ENCODE data around the gene STAB2.

The STAB2 gene

DNA sequence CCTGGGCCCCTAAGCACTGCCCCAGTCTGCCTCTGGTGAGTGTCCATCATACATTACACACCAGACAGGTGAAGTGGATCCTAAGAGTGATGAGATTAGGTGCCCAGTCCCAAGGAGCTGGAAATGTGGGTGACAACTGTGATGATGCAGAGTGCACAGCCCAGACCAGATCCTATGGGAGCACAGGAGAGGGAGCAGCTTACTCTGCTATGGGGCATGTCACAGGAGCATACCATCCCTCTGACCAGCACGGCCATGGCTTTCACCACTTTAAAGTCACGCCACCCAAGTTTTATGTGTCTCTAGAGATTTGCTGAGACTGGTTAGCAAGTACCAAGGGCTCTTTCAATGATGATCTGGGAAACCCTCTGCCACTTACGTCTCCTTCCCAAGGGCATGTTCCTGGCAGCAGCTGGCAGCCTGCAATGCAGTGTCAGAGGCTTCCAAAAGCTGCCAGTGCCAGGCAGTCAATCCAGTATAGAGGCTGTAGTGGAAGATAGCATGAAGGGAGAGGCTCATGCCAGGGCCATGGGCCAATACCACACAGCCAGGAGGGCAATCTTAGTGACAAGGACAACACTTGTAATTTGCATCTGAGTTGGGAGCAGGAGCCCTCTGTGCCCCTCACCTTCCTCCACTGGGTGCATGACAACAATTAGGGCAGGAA lies 40.2 kb downstream of the STAB2 start:
- Histone ChIP-seq H3F3A (ENCODE audit: insufficient read depth, low read length) (no peaks in the 10 kb centered on the region), H3K9me3 (ENCODE audit: low read length) (no peaks in the 10 kb centered on the region), H3K4me3 (ENCODE audit: low read depth, low read length, poor library complexity, severe bottlenecking) (no peak overlapping the region), H3K27me3 (ENCODE audit: insufficient read depth, low read length) (no peaks in the 10 kb centered on the region), H2AFZ (ENCODE audit: low read length) (no peak overlapping the region), H3K4me1 (ENCODE audit: insufficient read depth, low read length, severe bottlenecking) (no peaks in the 10 kb centered on the region), H3K9ac (ENCODE audit: low read length) (no peak overlapping the region), H3K9me2 (ENCODE audit: low read depth, low read length) (no peaks in the 10 kb centered on the region), H3K27ac (ENCODE audit: low read depth, low read length, poor library complexity, severe bottlenecking) (no peak overlapping the region), H3K4me2 (ENCODE audit: low read length) (no peak overlapping the region), H4K20me1 (ENCODE audit: insufficient read depth, low read length) (no peaks in the 10 kb centered on the region), H3K79me2 (ENCODE audit: insufficient read depth, low read length) (no peaks in the 10 kb centered on the region), H3K36me3 (ENCODE audit: insufficient read depth, low read length) (no peaks in the 10 kb centered on the region)
- no peak for TF ChIP-seq EZH2 (IDR thresholded peaks at IDR 0.05; ENCODE audit: borderline replicate concordance, low read length)
- TF ChIP-seq, protein P1, sequence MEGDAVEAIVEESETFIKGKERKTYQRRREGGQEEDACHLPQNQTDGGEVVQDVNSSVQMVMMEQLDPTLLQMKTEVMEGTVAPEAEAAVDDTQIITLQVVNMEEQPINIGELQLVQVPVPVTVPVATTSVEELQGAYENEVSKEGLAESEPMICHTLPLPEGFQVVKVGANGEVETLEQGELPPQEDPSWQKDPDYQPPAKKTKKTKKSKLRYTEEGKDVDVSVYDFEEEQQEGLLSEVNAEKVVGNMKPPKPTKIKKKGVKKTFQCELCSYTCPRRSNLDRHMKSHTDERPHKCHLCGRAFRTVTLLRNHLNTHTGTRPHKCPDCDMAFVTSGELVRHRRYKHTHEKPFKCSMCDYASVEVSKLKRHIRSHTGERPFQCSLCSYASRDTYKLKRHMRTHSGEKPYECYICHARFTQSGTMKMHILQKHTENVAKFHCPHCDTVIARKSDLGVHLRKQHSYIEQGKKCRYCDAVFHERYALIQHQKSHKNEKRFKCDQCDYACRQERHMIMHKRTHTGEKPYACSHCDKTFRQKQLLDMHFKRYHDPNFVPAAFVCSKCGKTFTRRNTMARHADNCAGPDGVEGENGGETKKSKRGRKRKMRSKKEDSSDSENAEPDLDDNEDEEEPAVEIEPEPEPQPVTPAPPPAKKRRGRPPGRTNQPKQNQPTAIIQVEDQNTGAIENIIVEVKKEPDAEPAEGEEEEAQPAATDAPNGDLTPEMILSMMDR (IDR thresholded peaks at IDR 0.05; ENCODE audit: low read length) = no peak

DNA sequence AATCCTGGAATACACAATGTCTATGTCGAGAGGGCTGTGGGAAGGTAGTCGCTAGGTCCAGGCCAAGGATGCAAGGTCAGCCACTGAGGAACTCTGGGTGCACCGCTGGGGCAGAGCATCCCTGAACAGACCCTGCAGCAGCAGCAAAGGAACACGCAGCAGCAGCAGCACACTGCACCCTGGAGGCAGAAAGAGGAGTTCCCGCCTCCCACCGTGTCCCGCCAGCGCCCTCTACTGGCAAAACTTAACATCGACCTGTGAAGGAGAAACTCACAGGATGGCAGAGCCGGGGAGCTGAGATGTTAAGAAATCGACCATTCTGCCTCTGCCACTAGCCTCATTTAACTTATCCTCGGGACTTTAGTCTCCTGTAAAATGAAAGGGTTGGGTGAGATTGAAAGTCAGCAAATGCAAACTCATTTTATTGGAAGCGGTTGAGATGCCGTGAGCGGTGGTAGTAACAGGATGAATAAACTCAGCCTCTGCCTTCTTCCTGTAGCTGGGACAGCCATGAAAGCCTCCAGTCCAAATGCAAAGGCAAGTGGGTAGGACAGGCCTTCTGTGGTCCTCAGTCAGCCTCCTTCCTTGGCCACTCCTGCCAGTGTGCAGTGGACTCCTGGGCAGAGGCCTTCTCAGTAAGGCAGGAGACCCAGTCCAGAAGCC lies 45.6 kb downstream of the STAB2 start:
- Histone ChIP-seq H3K27ac (ENCODE audit: low read depth, low read length, poor library complexity, severe bottlenecking) (no peak overlapping the region), H3K79me2 (ENCODE audit: insufficient read depth, low read length) (no peaks in the 10 kb centered on the region), H3K9ac (ENCODE audit: low read length) (no peak overlapping the region), H3K36me3 (ENCODE audit: insufficient read depth, low read length) (no peaks in the 10 kb centered on the region), H3K4me2 (ENCODE audit: low read length) (no peak overlapping the region), H3K9me2 (ENCODE audit: low read depth, low read length) (no peaks in the 10 kb centered on the region), H3F3A (ENCODE audit: insufficient read depth, low read length) (no peaks in the 10 kb centered on the region), H3K4me3 (ENCODE audit: low read depth, low read length, poor library complexity, severe bottlenecking) (no peak overlapping the region), H3K9me3 (ENCODE audit: low read length) (no peaks in the 10 kb centered on the region), H3K27me3 (ENCODE audit: insufficient read depth, low read length) (no peaks in the 10 kb centered on the region), H3K4me1 (ENCODE audit: insufficient read depth, low read length, severe bottlenecking) (no peaks in the 10 kb centered on the region), H2AFZ (ENCODE audit: low read length) (no peak overlapping the region), H4K20me1 (ENCODE audit: insufficient read depth, low read length) (no peaks in the 10 kb centered on the region)
- TF ChIP-seq, protein P1 (IDR thresholded peaks at IDR 0.05; ENCODE audit: low read length) = peak; percentile 91
- TF ChIP-seq EZH2 (IDR thresholded peaks at IDR 0.05; ENCODE audit: borderline replicate concordance, low read length) = no peak

DNA sequence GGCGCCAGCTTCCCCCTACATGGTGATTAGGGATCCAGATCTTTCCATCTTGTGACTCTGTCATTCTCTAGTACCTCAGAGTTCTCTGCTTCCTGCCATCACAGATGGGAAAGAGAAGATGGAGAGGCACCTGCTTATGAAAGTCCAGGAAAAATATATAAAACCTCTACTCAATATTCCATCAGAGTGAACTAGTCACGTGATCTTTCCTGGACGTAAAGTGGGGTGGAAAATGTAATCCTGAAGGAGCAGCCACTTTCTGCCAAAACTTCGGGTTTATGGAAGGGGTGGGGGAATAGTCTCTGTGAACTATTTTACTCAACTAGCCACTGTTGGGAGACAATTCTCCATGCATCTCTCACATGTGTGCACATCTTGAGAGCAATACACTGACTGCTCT lies 47.7 kb downstream of the STAB2 start:
- Histone ChIP-seq H3K4me2 (ENCODE audit: low read length) (no peak overlapping the region), H3K27me3 (ENCODE audit: insufficient read depth, low read length) (no peaks in the 10 kb centered on the region), H3K9me2 (ENCODE audit: low read depth, low read length) (no peaks in the 10 kb centered on the region), H3K27ac (ENCODE audit: low read depth, low read length, poor library complexity, severe bottlenecking) (no peak overlapping the region), H3K79me2 (ENCODE audit: insufficient read depth, low read length) (no peaks in the 10 kb centered on the region), H2AFZ (ENCODE audit: low read length) (no peak overlapping the region), H3K9ac (ENCODE audit: low read length) (no peak overlapping the region), H4K20me1 (ENCODE audit: insufficient read depth, low read length) (no peaks in the 10 kb centered on the region), H3K36me3 (ENCODE audit: insufficient read depth, low read length) (no peaks in the 10 kb centered on the region), H3K4me1 (ENCODE audit: insufficient read depth, low read length, severe bottlenecking) (no peaks in the 10 kb centered on the region), H3F3A (ENCODE audit: insufficient read depth, low read length) (no peaks in the 10 kb centered on the region), H3K4me3 (ENCODE audit: low read depth, low read length, poor library complexity, severe bottlenecking) (no peak overlapping the region), H3K9me3 (ENCODE audit: low read length) (no peaks in the 10 kb centered on the region)
- TF ChIP-seq EZH2 (IDR thresholded peaks at IDR 0.05; ENCODE audit: borderline replicate concordance, low read length) = no peak
- TF ChIP-seq, protein P1 (IDR thresholded peaks at IDR 0.05; ENCODE audit: low read length) = no peak
